SK-N-SH treated with all-trans-retinoic acid at 6 μM for 48 hours (cell line): ENCODE data around the gene CLVS2.

Source experiments
- CSRNP3 ChIP-seq: fragments of 250-450 bp; sonication (Bioruptor Pico); IDR thresholded peaks from 2 replicates; pipeline ENCODE4 v1.5.1; 2021; ENCODE audit warnings: mild to moderate bottlenecking, moderate library complexity
- OSR1 ChIP-seq: fragments of 250-450 bp; sonication (Bioruptor Pico); IDR thresholded peaks from 2 replicates; pipeline ENCODE4 v1.8.0; 2022; ENCODE audit warnings: moderate library complexity, mild to moderate bottlenecking, inconsistent platforms
- PATZ1 ChIP-seq: fragments of 250-450 bp; sonication (Bioruptor Pico); IDR thresholded peaks from 2 replicates; pipeline ENCODE4 v1.8.0; 2020; ENCODE audit warnings: mild to moderate bottlenecking, moderate library complexity, borderline replicate concordance
- TCF4 ChIP-seq: fragments of 250-450 bp; sonication (Bioruptor Pico); IDR thresholded peaks from 2 replicates; pipeline ENCODE4 v1.8.0; 2021; ENCODE audit warnings: mild to moderate bottlenecking, moderate library complexity, borderline replicate concordance
- TSHZ2 ChIP-seq: fragments of 250-450 bp; sonication (Bioruptor Pico); IDR thresholded peaks from 2 replicates; pipeline ENCODE4 v1.5.0; 2020; ENCODE audit warnings: mild to moderate bottlenecking, moderate library complexity
- ZC3H10 ChIP-seq: fragments of 250-450 bp; sonication (Bioruptor Pico); IDR thresholded peaks from 2 replicates; pipeline ENCODE4 v1.5.1; 2021; ENCODE audit warnings: mild to moderate bottlenecking, moderate library complexity
- ZFP3 ChIP-seq: fragments of 250-450 bp; sonication (Bioruptor Pico); IDR thresholded peaks from 2 replicates; pipeline ENCODE4 v1.5.0; 2020; ENCODE audit warnings: mild to moderate bottlenecking, moderate library complexity
- ZNF565 ChIP-seq: fragments of 450-650 bp; formaldehyde crosslinking; conservative IDR thresholded peaks from 2 replicates; pipeline ENCODE4 v1.5.0; 2020; ENCODE audit warnings: low read depth, mild to moderate bottlenecking, moderate library complexity

GRCh38 chr6:123085403-123085802 is 89.4 kb downstream of the CLVS2 start:
- no peak for TF ChIP-seq PATZ1 (CRISPR knock-in tag)
- TF ChIP-seq TCF4 (CRISPR knock-in tag) = peak; percentile 86
- TF ChIP-seq OSR1 (CRISPR knock-in tag) = no peak
- no peak for TF ChIP-seq ZC3H10 (CRISPR knock-in tag)
- no peak for TF ChIP-seq ZFP3 (CRISPR knock-in tag)
- TF ChIP-seq ZNF565 (CRISPR knock-in tag) = no peak
- no peak for TF ChIP-seq CSRNP3
- TF ChIP-seq TSHZ2 (CRISPR knock-in tag) = peak; percentile 66; the same call in 1 of the 2 replicates
